ENCODE data around the gene STMP1. TPM values are rescaled to one million over a fixed set of nuclear protein-coding genes. Genes with fewer than 3 reads are reported as not detected.

Gene STMP1
- total RNA-seq, 1 donor from 2014 or later: 5.4 TPM

GRCh38 chr7:135693558-135693957 lies 31.2 kb downstream of the STMP1 start:
- DNase-seq (ENCODE audit: low read depth in 2 of 2): no peak

GRCh38 chr7:135697276-135698049 lies 35.1 kb downstream of the STMP1 start:
- DNase-seq (ENCODE audit: low read depth in 2 of 2): no peak

- no peak for DNase-seq (ENCODE audit: low read depth in 2 of 2)
Measured at GRCh38 chr7:135704074-135704473, 41.8 kb downstream of the STMP1 start.

GRCh38 chr7:135704698-135705097 lies 42.4 kb downstream of the STMP1 start:
- no peak for DNase-seq (ENCODE audit: low read depth in 2 of 2)

GRCh38 chr7:135706038-135706742 lies 43.9 kb downstream of the STMP1 start:
- no peak for DNase-seq (ENCODE audit: low read depth in 2 of 2)

GRCh38 chr7:135706858-135707569 lies 44.7 kb downstream of the STMP1 start:
- DNase-seq (ENCODE audit: low read depth in 2 of 2): peak in 1 of 2 donors; percentile 43

GRCh38 chr7:135707570-135707966 lies 45.3 kb downstream of the STMP1 start:
- DNase-seq (ENCODE audit: low read depth in 2 of 2): peak in 1 of 2 donors; percentile 29

GRCh38 chr7:135708041-135708440 lies 45.7 kb downstream of the STMP1 start:
- no peak for DNase-seq (ENCODE audit: low read depth in 2 of 2)

- DNase-seq (ENCODE audit: low read depth in 2 of 2): no peak
Measured at GRCh38 chr7:135709508-135709907, 47.2 kb downstream of the STMP1 start.

- no peak for DNase-seq (ENCODE audit: low read depth in 2 of 2)
Measured at GRCh38 chr7:135710417-135711138, 48.3 kb downstream of the STMP1 start.

- no peak for DNase-seq (ENCODE audit: low read depth in 2 of 2)
Measured at GRCh38 chr7:135711139-135711469, 48.8 kb downstream of the STMP1 start.

GRCh38 chr7:135712182-135712782 lies 50.0 kb downstream of the STMP1 start:
- DNase-seq (ENCODE audit: low read depth in 2 of 2): peak; percentile 36 to 37

- peak in 1 of 2 donors; percentile 56 for DNase-seq (ENCODE audit: low read depth in 2 of 2)
Measured at GRCh38 chr7:135712796-135713195, 50.5 kb downstream of the STMP1 start.

GRCh38 chr7:135713836-135714470 lies 51.6 kb downstream of the STMP1 start:
- no peak for DNase-seq (ENCODE audit: low read depth in 2 of 2)

GRCh38 chr7:135714534-135715009 lies 52.3 kb downstream of the STMP1 start:
- DNase-seq (ENCODE audit: low read depth in 2 of 2): peak; percentile 28 to 51

GRCh38 chr7:135715055-135715522 lies 52.8 kb downstream of the STMP1 start:
- DNase-seq (ENCODE audit: low read depth in 2 of 2): no peak

GRCh38 chr7:135715673-135716072 lies 53.4 kb downstream of the STMP1 start:
- DNase-seq (ENCODE audit: low read depth in 2 of 2): no peak

- peak; percentile 41 to 89 for DNase-seq (ENCODE audit: low read depth in 2 of 2)
Measured at GRCh38 chr7:135716677-135717238, 54.4 kb downstream of the STMP1 start.

- DNase-seq (ENCODE audit: low read depth in 2 of 2): no peak
Measured at GRCh38 chr7:135717693-135718092, 55.4 kb downstream of the STMP1 start.

GRCh38 chr7:135718219-135718618 lies 55.9 kb downstream of the STMP1 start:
- no peak for DNase-seq (ENCODE audit: low read depth in 2 of 2)
